Cardiac muscle cell (in vitro differentiated cells and primary cell): ENCODE data around the gene WAS. TPM values are rescaled to one million over a fixed set of nuclear protein-coding genes. Genes with fewer than 3 reads are reported as not detected.
A peak's percentile ranks its signal among the peaks of the same experiment; 100 is the strongest.

Experiments used
- DNase-seq, 2 donors: peaks; one replicate each; pipeline versions ENCODE4 v3.0.0 to v3.0.0-alpha.2; 2010 to 2017; ENCODE audit warnings: low read depth in 1 of 2, low spot score in 1 of 2
- H3K27ac ChIP-seq: fragments of 200-600 bp; sonication (generic); 2 replicates; pipeline ENCODE4 v1.5.1; 2016
- H3K27me3 ChIP-seq: fragments of 200-600 bp; sonication (generic); 2 replicates; pipeline ENCODE4 v1.6.0; 2016; ENCODE audit warnings: control low read depth
- H3K36me3 ChIP-seq: fragments of 200-600 bp; sonication (generic); 2 replicates; pipeline ENCODE4 v1.5.1; 2016; ENCODE audit warnings: control low read depth
- H3K4me1 ChIP-seq: fragments of 200-600 bp; sonication (generic); 2 replicates; pipeline ENCODE4 v1.8.1; 2017; ENCODE audit warnings: low read depth, mild to moderate bottlenecking, mixed run types
- H3K4me3 ChIP-seq: fragments of 200-600 bp; sonication (generic); 2 replicates; pipeline ENCODE4 v1.5.1; 2016; ENCODE audit warnings: mild to moderate bottlenecking
- H3K9me3 ChIP-seq: fragments of 200-600 bp; sonication (generic); 2 replicates; pipeline ENCODE4 v1.5.1; 2017; ENCODE audit warnings: low read depth, mild to moderate bottlenecking, control low read depth
- CTCF ChIP-seq: IDR thresholded peaks from 2 replicates; pipeline ENCODE4 v1.5.1; 2012; ENCODE audit warnings: low read depth, mild to moderate bottlenecking, low read length
- polyA plus RNA-seq: library from polyadenylated mRNA; unstranded; fragments of >200 nt; fragmentation: Nextera tagmentation; extraction: Ambion mirVana; gene quantifications from 2 replicates; pipeline ENCODE4 v1.2.1, GENCODE V29; 2016
- total RNA-seq: library from RNA; depleted of rRNA; stranded (reverse); fragments of >200 nt; gene quantifications from 2 replicates; pipeline ENCODE4 v1.2.3, GENCODE V29; 2016

WAS gene
- total and polyA plus RNA-seq, 2 experiments from 2014 or later: 1.7 to 1.9 TPM

DNA sequence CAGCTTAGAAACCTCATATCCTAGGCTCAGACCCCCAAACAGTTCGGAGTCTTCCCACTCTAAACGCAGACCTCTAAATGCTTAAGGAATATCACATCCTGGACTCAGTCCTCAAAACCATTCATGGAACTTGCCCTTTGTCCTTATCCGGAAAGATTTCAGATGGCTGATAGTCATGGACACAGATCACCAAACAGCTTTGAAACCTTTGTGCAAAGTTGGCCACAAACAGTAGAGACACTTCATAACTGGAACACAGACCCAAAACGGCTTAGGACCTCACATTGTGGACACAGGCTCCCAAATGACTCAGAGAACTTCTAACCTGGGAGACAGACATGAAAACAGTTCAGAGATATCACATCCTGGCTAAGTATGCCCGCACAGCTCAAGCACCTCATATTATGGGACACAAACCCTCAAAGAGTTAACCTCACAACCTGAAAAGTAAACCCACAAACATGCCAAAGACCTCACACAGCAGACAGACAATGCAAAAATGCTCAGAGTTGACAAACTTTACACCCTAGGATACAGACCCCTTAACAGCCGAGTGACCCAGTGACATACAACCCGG is 28.4 kb downstream of the WAS start:
- H3K27ac ChIP-seq: no peak overlapping the region
- H3K4me3 ChIP-seq: no peak overlapping the region
- no peaks in the 10 kb centered on the region for H3K27me3 ChIP-seq
- TF ChIP-seq CTCF: no peak
- H3K9me3 ChIP-seq: no peaks in the 10 kb centered on the region
- DNase-seq: no peak
- no peaks in the 10 kb centered on the region for H3K36me3 ChIP-seq
- H3K4me1 ChIP-seq: no peaks in the 10 kb centered on the region

- H3K27ac ChIP-seq: no peak overlapping the region
- H3K4me3 ChIP-seq: no peak overlapping the region
- H3K9me3 ChIP-seq: no peaks in the 10 kb centered on the region
- no peaks in the 10 kb centered on the region for H3K36me3 ChIP-seq
- H3K4me1 ChIP-seq: no peaks in the 10 kb centered on the region
- DNase-seq: no peak
- TF ChIP-seq CTCF: no peak
- no peaks in the 10 kb centered on the region for H3K27me3 ChIP-seq
Observed at GRCh38 chrX:48713847-48714246, 30.2 kb downstream of the WAS start.

- no peak overlapping the region for H3K27ac ChIP-seq
- no peaks in the 10 kb centered on the region for H3K9me3 ChIP-seq
- DNase-seq: no peak
- TF ChIP-seq CTCF: no peak
- no peak overlapping the region for H3K4me3 ChIP-seq
- no peaks in the 10 kb centered on the region for H3K27me3 ChIP-seq
- no peaks in the 10 kb centered on the region for H3K4me1 ChIP-seq
- H3K36me3 ChIP-seq: no peaks in the 10 kb centered on the region
Observed at GRCh38 chrX:48714573-48714972, 31.0 kb downstream of the WAS start.

DNA sequence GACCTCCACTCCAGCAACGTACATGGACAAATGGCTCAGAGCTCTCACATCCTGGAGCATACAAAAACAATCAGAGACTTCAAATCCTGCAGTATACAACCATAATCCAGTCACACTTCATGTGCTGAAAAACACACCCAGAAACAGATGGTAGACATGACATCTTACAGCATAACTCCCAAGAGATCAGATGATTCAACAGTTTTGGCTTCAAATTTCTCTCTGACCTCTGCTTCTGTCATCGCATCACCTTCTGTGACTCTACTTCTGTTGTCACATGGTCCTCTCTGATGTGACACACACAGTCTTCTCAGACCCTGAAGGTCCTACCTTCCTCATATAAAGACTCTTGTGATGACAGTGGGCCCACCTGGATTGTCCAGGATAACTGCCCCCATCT is 31.5 kb downstream of the WAS start:
- Histone ChIP-seq H3K27me3 (no peaks in the 10 kb centered on the region), H3K36me3 (no peaks in the 10 kb centered on the region), H3K4me1 (no peaks in the 10 kb centered on the region), H3K4me3 (no peak overlapping the region), H3K9me3 (no peaks in the 10 kb centered on the region), H3K27ac (no peak overlapping the region)
- no peak for TF ChIP-seq CTCF
- peak in 1 of 2 donors; percentile 16 for DNase-seq

DNA sequence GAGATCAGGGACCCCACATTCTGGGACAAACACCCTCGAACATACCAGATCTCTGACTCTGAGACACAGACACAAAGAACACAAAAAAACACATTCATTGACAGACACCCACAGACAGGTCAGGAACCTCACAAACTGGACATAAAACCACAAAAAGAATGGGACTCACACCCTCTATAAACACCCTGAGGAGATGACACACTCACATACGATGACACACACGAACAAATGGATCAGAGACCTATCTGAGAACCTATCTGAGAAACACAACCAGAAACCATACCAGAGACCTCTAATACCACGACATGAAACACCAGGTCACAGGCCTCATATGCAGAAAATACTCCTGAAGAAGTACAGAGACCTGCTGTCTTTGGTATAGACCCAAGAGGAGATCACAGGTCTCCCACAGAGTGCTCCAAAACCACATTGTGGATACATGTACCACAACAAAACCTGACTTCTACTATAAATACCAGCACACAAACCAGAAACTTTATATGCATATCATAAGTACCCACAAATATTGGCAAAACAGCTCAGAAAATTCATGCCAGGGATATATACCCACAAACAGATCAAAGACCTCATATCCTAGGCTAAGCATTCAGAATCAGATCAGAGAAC is 32.4 kb downstream of the WAS start:
- DNase-seq: no peak
- Histone ChIP-seq H3K27ac (no peak overlapping the region), H3K36me3 (no peaks in the 10 kb centered on the region), H3K9me3 (no peaks in the 10 kb centered on the region), H3K4me3 (no peak overlapping the region), H3K27me3 (no peaks in the 10 kb centered on the region), H3K4me1 (no peaks in the 10 kb centered on the region)
- no peak for TF ChIP-seq CTCF
